Measurements from ENCODE around the gene LNPEP. TPM values are rescaled to one million over a fixed set of nuclear protein-coding genes. Genes with fewer than 3 reads are reported as not detected.

Gene LNPEP
- total RNA-seq, 1 donor from 2014 or later = 38.1 TPM

- Mint-ChIP-seq H3K27me3 (no peaks in the 10 kb centered on the region), H3K27ac (no peak overlapping the region), H3K4me3 (no peak overlapping the region), H3K9me3 (no peaks in the 10 kb centered on the region), H3K4me1 (ENCODE audit: unreplicated experiment) (no peaks in the 10 kb centered on the region), H3K36me3 (peaks cover 4% of the 10 kb centered on the region)
- DNase-seq (ENCODE audit: extremely low spot score, unreplicated experiment) = no peak
- no peak for TF ChIP-seq CTCF (conservative IDR thresholded peaks at IDR 0.05)
Observed at GRCh38 chr5:96901841-96902240, 34.0 kb upstream of the LNPEP start.

DNA sequence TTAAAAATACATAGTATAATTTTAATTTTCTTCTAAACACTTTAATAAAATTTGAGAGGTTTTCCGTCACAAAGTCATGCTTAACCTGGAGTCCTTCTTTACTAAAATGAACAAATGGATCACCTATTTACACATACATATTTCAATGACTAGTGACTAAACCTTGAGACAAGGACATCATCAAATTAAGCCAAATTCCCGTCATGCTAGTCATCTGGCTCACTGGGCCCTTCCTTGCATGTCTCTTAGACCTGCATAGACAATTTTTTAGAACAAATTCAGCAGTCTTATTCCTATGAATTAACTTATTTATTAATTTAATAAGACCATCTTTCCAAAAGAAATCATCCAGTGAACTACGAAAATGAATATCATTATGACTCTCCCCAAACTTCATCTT, 33.0 kb upstream of the LNPEP start:
- no peak for DNase-seq (ENCODE audit: extremely low spot score, unreplicated experiment)
- H3K4me1 Mint-ChIP-seq (ENCODE audit: unreplicated experiment) = no peaks in the 10 kb centered on the region
- H3K4me3 Mint-ChIP-seq = no peak overlapping the region
- no peaks in the 10 kb centered on the region for H3K27me3 Mint-ChIP-seq
- H3K27ac Mint-ChIP-seq = no peak overlapping the region
- H3K9me3 Mint-ChIP-seq = no peaks in the 10 kb centered on the region
- H3K36me3 Mint-ChIP-seq = peaks cover 4% of the 10 kb centered on the region
- no peak for TF ChIP-seq CTCF (conservative IDR thresholded peaks at IDR 0.05)

- TF ChIP-seq CTCF (conservative IDR thresholded peaks at IDR 0.05) = no peak
- no peak overlapping the region for H3K27ac Mint-ChIP-seq
- no peaks in the 10 kb centered on the region for H3K4me1 Mint-ChIP-seq (ENCODE audit: unreplicated experiment)
- DNase-seq (ENCODE audit: extremely low spot score, unreplicated experiment) = no peak
- no peaks in the 10 kb centered on the region for H3K9me3 Mint-ChIP-seq
- H3K27me3 Mint-ChIP-seq = no peaks in the 10 kb centered on the region
- H3K36me3 Mint-ChIP-seq = peaks cover 4% of the 10 kb centered on the region
- no peak overlapping the region for H3K4me3 Mint-ChIP-seq
Observed at GRCh38 chr5:96903300-96903699, 32.6 kb upstream of the LNPEP start.

DNA sequence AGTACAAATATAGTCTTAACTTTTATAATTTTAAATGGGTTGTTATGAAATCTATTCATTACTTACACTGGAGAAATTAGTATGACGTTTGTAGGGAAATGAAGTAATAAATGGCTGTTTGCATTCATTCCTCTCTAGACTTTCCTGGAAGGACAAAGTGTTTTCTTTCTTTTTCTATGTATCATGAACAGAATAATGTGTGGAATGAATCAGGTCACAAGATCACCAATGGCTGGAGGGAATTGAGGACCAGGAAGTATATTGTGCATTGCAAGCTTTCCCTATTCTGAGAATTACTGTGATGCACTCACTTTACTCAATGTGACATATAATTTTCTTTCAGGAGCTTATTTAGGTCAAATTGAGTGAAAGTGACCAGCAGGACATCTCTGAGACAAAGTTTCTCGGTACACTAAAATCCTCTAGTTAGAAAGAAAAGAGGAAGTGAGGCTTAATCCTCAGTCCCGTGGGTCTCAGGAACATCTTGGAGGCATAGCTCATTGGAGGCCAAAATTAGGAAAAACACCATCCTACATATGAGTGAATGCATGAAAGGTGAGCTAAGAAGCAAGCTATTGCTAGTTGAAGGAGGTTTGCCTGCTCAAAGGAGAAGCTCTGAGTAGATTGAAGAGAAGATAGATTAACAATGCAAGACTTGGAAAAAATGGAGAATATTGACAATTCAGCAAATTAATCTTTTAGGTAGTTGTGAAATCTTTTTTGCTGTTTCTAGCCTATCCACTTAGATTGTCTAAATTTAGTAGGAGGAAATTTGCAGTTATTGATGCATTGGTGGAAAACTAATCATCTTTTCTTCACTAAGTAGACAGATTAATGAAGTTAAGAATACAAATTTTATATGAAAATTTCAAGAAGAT, 31.6 kb upstream of the LNPEP start:
- Mint-ChIP-seq H3K27ac (no peak overlapping the region), H3K4me3 (no peak overlapping the region), H3K4me1 (ENCODE audit: unreplicated experiment) (no peaks in the 10 kb centered on the region), H3K36me3 (no peaks in the 10 kb centered on the region), H3K27me3 (no peaks in the 10 kb centered on the region), H3K9me3 (no peaks in the 10 kb centered on the region)
- TF ChIP-seq CTCF (conservative IDR thresholded peaks at IDR 0.05) = no peak
- DNase-seq (ENCODE audit: extremely low spot score, unreplicated experiment) = no peak

DNA sequence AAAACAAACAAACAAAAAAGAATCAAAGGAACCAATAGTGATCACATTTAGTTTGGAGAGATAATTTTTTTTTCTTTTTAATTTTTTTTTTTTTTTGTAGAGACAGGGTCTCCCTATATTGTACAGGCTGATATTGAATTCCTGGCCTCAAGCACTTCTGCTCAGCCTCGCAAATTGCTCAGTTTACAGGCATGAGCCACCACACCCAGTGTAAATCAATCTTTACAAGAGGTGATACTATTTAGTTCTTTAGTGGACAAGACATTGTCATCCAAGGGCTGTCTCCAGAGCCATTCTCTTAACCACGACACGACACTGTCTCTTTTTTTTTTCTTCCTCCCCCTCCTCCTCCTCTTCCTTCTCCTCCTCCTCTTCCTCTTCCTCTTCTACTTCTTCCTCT, 30.0 kb upstream of the LNPEP start:
- H3K4me3 Mint-ChIP-seq = no peak overlapping the region
- H3K9me3 Mint-ChIP-seq = no peaks in the 10 kb centered on the region
- no peak for TF ChIP-seq CTCF (conservative IDR thresholded peaks at IDR 0.05)
- DNase-seq (ENCODE audit: extremely low spot score, unreplicated experiment) = no peak
- no peaks in the 10 kb centered on the region for H3K27me3 Mint-ChIP-seq
- H3K4me1 Mint-ChIP-seq (ENCODE audit: unreplicated experiment) = no peaks in the 10 kb centered on the region
- no peak overlapping the region for H3K27ac Mint-ChIP-seq
- no peaks in the 10 kb centered on the region for H3K36me3 Mint-ChIP-seq
